Measurements from ENCODE around the gene RPL31.

The RPL31 gene

DNA sequence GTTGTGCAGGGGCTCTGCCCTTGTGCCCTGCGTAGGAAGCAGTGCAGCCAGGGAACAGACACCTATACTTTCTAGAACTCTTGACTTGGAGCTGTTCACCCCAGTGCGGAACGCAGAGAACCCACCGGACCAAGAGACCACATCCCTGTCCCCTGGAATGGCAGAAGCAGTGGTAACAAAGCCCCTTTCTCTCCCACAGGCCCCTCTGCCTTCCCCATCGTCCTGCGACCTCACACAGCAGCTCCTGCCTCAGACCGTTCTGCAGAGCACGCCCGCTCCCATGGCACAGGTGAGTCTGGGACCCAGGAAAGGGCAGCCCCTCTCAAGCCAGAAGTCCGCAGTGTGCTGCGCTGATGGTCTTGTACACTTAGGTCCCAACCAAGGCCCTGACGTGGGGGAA lies 24.6 kb upstream of the RPL31 start:
- no peaks in the 10 kb centered on the region for H3K36me3 ChIP-seq
- no peaks in the 10 kb centered on the region for H3K9me3 ChIP-seq
- H3K4me1 ChIP-seq = no peaks in the 10 kb centered on the region
- TF ChIP-seq, protein P1, sequence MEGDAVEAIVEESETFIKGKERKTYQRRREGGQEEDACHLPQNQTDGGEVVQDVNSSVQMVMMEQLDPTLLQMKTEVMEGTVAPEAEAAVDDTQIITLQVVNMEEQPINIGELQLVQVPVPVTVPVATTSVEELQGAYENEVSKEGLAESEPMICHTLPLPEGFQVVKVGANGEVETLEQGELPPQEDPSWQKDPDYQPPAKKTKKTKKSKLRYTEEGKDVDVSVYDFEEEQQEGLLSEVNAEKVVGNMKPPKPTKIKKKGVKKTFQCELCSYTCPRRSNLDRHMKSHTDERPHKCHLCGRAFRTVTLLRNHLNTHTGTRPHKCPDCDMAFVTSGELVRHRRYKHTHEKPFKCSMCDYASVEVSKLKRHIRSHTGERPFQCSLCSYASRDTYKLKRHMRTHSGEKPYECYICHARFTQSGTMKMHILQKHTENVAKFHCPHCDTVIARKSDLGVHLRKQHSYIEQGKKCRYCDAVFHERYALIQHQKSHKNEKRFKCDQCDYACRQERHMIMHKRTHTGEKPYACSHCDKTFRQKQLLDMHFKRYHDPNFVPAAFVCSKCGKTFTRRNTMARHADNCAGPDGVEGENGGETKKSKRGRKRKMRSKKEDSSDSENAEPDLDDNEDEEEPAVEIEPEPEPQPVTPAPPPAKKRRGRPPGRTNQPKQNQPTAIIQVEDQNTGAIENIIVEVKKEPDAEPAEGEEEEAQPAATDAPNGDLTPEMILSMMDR (IDR thresholded peaks at IDR 0.05; ENCODE audit: low read depth, low read length) = no peak
- no peak for DNase-seq
- H3K4me3 ChIP-seq (ENCODE audit: low read depth, low read length) = no peak overlapping the region
- no peaks in the 10 kb centered on the region for H3K27me3 ChIP-seq

DNA sequence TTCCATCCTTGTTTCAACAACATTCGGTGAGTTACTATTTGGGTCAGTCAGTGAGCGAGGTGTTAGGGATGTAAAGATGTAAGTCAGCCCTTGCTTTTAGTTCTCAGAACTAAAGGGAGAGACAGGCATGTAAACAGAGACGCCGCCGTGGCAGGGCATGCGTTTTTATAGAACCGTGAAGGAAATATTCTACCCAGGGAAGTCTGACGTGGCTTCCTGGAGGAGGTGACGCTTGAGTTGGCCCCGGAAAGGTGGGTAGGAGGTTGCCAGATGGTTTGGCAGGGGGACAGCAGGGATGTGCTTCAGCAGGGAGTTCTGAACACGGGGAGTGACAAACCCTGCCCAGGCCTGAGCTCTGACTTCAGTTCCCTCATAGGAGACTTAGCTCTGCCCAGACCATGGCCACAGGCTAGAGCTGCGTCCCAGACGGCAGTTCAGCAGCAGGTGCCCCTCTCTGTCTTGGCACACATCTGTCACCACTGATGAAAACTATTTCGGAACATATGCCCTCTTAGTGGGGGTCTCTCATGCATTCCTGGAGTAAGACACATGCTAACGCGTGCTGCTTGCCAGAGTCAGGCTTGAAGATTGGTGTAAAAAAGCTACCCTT lies 23.4 kb upstream of the RPL31 start:
- DNase-seq = no peak
- Histone ChIP-seq H3K4me1 (no peaks in the 10 kb centered on the region), H3K9me3 (no peaks in the 10 kb centered on the region), H3K27me3 (no peaks in the 10 kb centered on the region), H3K4me3 (ENCODE audit: low read depth, low read length) (no peak overlapping the region), H3K36me3 (no peaks in the 10 kb centered on the region)
- TF ChIP-seq, protein P1 (IDR thresholded peaks at IDR 0.05; ENCODE audit: low read depth, low read length) = no peak

DNA sequence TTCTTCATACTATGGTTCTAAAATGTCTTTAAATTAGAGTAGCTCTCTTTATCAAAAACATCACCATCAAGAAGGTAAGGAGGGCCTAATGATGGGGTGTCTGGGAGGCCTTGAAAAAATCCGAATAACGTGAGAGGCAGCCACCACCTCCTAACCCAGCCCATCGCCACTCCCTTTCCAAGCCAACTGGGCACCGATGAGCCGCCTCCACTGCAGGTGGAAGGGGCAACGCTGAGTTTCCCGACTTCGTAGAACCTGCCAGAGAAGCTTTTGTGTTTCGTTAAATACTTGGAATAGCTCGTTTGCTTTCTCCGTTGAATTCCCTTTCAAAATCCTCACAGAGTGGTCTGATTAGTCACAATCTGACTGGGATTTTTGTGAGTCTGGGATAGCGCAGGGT lies 22.0 kb upstream of the RPL31 start:
- H3K4me1 ChIP-seq = no peaks in the 10 kb centered on the region
- no peaks in the 10 kb centered on the region for H3K9me3 ChIP-seq
- no peaks in the 10 kb centered on the region for H3K36me3 ChIP-seq
- no peak for DNase-seq
- TF ChIP-seq, protein P1 (IDR thresholded peaks at IDR 0.05; ENCODE audit: low read depth, low read length) = no peak
- H3K4me3 ChIP-seq (ENCODE audit: low read depth, low read length) = no peak overlapping the region
- H3K27me3 ChIP-seq = no peaks in the 10 kb centered on the region

DNA sequence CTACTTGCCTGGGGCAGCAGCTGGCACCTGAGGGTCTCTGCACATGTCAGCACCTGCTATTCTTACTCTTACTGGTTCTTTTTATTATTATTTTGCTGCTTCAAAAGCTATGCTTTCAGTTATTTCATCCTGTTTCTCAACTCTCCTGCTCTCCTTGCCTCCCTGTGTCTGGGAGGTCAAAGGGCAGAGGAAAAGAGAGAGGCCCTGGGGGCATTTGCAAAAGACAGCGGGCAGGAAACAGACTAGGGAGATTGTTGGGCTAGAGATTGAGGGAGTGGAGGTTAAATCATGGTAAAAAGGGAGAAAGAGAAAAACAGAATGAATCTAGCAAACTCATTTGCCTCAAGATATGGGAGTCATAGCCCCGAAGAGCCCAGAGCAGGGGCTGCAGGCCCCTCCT lies 21.1 kb upstream of the RPL31 start:
- H3K9me3 ChIP-seq = no peaks in the 10 kb centered on the region
- H3K27me3 ChIP-seq = no peaks in the 10 kb centered on the region
- DNase-seq = no peak

DNA sequence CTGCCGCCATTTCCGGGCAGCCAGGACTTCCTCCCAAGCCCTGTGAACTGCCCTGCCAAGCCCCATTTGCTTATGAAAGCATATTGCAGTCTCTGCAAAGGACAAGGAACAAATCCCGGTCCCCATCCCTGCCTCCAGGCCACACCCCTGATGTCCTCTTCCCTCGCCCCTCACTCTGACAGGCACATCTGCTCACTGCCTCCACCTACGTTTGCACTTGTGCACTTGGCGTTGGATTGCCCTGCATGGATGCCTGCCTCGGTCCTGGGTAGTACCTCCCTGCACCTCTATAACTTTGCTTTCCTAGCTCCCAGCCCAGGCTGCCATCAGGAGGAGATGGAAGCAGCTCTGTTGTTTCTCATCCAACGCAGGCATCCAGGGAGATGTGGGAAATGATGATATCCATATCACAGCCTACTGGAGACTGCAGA lies 19.6 kb upstream of the RPL31 start:
- TF ChIP-seq, protein P1 (IDR thresholded peaks at IDR 0.05; ENCODE audit: low read depth, low read length) = no peak
- H3K27me3 ChIP-seq = no peaks in the 10 kb centered on the region
- no peaks in the 10 kb centered on the region for H3K9me3 ChIP-seq
- H3K4me3 ChIP-seq (ENCODE audit: low read depth, low read length) = no peak overlapping the region
- no peaks in the 10 kb centered on the region for H3K36me3 ChIP-seq
- H3K4me1 ChIP-seq = no peaks in the 10 kb centered on the region
- no peak for DNase-seq

More for the DNA sequence above, 21.1 kb upstream of the RPL31 start:
- Histone ChIP-seq H3K4me1 (no peaks in the 10 kb centered on the region), H3K36me3 (no peaks in the 10 kb centered on the region), H3K4me3 (ENCODE audit: low read depth, low read length) (no peak overlapping the region)
- TF ChIP-seq, protein P1 (IDR thresholded peaks at IDR 0.05; ENCODE audit: low read depth, low read length) = no peak

DNA sequence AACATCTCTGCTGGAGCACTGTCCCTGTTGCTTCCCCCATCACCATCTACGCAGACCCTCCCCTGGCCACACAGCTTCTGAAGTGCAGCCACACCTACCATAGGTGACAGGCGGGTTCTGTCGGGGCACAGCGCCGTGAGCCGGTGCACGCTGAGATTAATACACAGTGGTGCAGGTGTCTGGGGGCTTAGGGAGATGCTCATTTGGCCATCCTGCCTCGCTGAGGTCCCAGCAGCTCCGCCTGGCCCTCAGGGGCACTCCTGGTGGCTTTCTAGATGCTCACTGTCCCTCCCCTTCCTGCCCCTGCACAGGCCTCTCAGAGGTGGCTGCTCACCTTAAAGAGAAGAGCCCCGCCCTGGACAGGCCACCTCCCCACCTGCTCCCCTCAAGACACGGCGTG lies 18.9 kb upstream of the RPL31 start:
- H3K27me3 ChIP-seq = no peaks in the 10 kb centered on the region
- DNase-seq = no peak
- no peaks in the 10 kb centered on the region for H3K4me1 ChIP-seq
- no peaks in the 10 kb centered on the region for H3K9me3 ChIP-seq
- no peaks in the 10 kb centered on the region for H3K36me3 ChIP-seq
- TF ChIP-seq, protein P1 (IDR thresholded peaks at IDR 0.05; ENCODE audit: low read depth, low read length) = no peak
- H3K4me3 ChIP-seq (ENCODE audit: low read depth, low read length) = no peak overlapping the region

Data from BE2C (cell line).